HUES64 (cell line): ENCODE results near the gene SERF2.
A peak's percentile ranks its signal among the peaks of the same experiment; 100 is the strongest.
"Not testable (repeated sequence)": the region's sequence is repeated elsewhere in the genome, so short reads cannot be mapped to it uniquely, and the experiment has no call there.

Experiments used
- H3K27ac ChIP-seq: 2 replicates; pipeline ENCODE4 v1.7.0; 2013; ENCODE audit warnings: low read depth, low read length, inconsistent platforms
- H3K27me3 ChIP-seq: 2 replicates; pipeline ENCODE4 v1.6.1; 2013; ENCODE audit warnings: mild to moderate bottlenecking, low read length; ENCODE audit not compliant: insufficient read depth
- H3K36me3 ChIP-seq: 2 replicates; pipeline ENCODE4 v1.6.1; 2013; ENCODE audit warnings: mild to moderate bottlenecking, low read length; ENCODE audit not compliant: insufficient read depth
- H3K4me1 ChIP-seq: 2 replicates; pipeline ENCODE4 v1.6.1; 2013; ENCODE audit warnings: mild to moderate bottlenecking, low read length, moderate library complexity; ENCODE audit not compliant: insufficient read depth
- H3K4me3 ChIP-seq: 2 replicates; pipeline ENCODE4 v1.5.1; 2013; ENCODE audit warnings: mild to moderate bottlenecking, low read length, moderate library complexity
- H3K9ac ChIP-seq: 2 replicates; pipeline ENCODE4 v1.6.1; 2013; ENCODE audit warnings: mild to moderate bottlenecking, low read depth, low read length
- H3K9me3 ChIP-seq: 2 replicates; pipeline ENCODE4 v1.6.1; 2013; ENCODE audit warnings: low read depth, low read length; ENCODE audit not compliant: insufficient read depth
- WGBS: fragments of 150-250, 120-280 bp; methylation state at CpG from one replicate; pipeline ENCODE4 v1.1.7; 2013; ENCODE audit warnings: missing lambda C conversion rate; 5-methylcytosine and 5-hydroxymethylcytosine counted together

Gene SERF2

DNA sequence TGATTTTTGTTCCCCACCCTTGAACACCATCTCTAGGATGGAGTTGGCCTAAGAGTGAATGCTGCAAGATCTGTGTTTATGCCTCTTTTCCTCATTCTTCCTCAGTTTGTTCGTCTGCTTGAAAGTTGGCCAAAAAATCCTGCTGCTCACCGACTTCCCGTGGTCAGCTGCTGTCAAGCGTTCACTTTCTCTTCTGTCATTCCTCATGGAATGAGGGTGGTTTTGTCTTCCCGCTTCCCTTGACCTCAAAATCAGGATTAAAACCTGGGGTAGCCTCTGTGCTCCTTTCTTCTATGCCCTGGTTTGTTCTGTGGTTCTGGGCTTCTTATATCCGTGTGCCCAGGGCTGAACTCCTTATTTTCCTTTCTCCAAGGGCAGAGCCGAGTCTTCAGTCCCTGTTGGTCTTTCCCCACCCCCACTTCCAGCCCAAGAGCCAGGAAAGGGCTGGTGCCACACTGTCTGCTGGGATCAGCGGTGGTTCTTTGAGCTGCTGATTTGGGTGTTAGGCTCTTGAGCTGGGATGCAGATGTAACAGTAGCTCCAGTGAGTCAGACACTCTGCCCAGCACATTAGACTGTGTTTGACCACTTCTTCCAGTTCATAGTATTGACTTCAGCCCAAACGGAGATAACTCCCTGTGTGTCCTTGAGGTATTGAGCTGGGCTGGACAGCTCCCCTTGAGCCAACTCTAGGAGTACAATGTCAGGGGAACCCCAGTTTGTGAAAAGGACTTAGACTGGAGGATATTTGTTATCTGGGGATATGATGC, 2.3 kb downstream of the SERF2 start:
- peak overlapping the region; percentile 39; the same call in 1 of the 2 replicates for H3K27ac ChIP-seq
- 0 out of 2 replicates have a peak overlapping the region, but pooled peaks have one; percentile 9 for H3K4me3 ChIP-seq
- H3K36me3 ChIP-seq = peaks cover 52% of the 10 kb centered on the region
- H3K9ac ChIP-seq = no peak overlapping the region
- peaks cover 33% of the 10 kb centered on the region for H3K4me1 ChIP-seq
- H3K27me3 ChIP-seq = no peaks in the 10 kb centered on the region
- 94% methylated on average over 9 of the region's 9 CpGs for WGBS
- H3K9me3 ChIP-seq = no peaks in the 10 kb centered on the region

- WGBS = 90% methylated on average over 2 of the region's 2 CpGs
- peaks cover 40% of the 10 kb centered on the region for H3K4me1 ChIP-seq
- H3K27me3 ChIP-seq = no peaks in the 10 kb centered on the region
- H3K27ac ChIP-seq = peak overlapping the region; percentile 39; the same call in 1 of the 2 replicates
- H3K4me3 ChIP-seq = no peak overlapping the region
- no peaks in the 10 kb centered on the region for H3K9me3 ChIP-seq
- H3K9ac ChIP-seq = no peak overlapping the region
- peaks cover 59% of the 10 kb centered on the region for H3K36me3 ChIP-seq
Measured at GRCh38 chr15:43795197-43795596, 3.1 kb downstream of the SERF2 start.

GRCh38 chr15:43795997-43796396, 3.9 kb downstream of the SERF2 start:
- peaks cover 59% of the 10 kb centered on the region for H3K36me3 ChIP-seq
- H3K27ac ChIP-seq = peak overlapping the region; percentile 66; the same call in 1 of the 2 replicates
- H3K4me1 ChIP-seq = peaks cover 41% of the 10 kb centered on the region
- no peaks in the 10 kb centered on the region for H3K27me3 ChIP-seq
- no peak overlapping the region for H3K9ac ChIP-seq
- no peak overlapping the region for H3K4me3 ChIP-seq
- H3K9me3 ChIP-seq = no peaks in the 10 kb centered on the region

DNA sequence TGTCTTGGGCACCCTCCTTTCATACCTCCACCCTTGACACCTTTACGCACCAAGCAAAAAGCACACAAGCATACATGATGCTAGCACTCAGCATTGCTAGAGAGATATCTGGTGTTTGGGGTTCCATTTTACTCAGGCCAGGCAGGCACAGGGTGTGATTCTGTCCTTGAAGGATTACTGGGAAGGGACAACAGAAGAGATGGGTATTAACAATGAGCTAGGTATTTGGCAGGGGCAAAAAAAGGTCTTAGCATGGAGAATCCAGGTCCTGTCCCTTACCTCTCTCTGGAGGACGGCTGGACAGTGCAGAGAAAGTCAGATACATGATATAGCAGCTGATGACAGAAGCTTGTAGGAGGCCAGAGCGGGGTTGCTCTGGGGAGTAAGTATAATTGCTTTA, 4.4 kb downstream of the SERF2 start:
- H3K27me3 ChIP-seq = no peaks in the 10 kb centered on the region
- 95% methylated on average over 2 of the region's 3 CpGs for WGBS
- H3K27ac ChIP-seq = peak overlapping the region; percentile 66; the same call in 1 of the 2 replicates
- H3K36me3 ChIP-seq = peaks cover 63% of the 10 kb centered on the region
- H3K4me1 ChIP-seq = peaks cover 41% of the 10 kb centered on the region
- H3K9me3 ChIP-seq = no peaks in the 10 kb centered on the region
- no peak overlapping the region for H3K4me3 ChIP-seq
- H3K9ac ChIP-seq = no peak overlapping the region

DNA sequence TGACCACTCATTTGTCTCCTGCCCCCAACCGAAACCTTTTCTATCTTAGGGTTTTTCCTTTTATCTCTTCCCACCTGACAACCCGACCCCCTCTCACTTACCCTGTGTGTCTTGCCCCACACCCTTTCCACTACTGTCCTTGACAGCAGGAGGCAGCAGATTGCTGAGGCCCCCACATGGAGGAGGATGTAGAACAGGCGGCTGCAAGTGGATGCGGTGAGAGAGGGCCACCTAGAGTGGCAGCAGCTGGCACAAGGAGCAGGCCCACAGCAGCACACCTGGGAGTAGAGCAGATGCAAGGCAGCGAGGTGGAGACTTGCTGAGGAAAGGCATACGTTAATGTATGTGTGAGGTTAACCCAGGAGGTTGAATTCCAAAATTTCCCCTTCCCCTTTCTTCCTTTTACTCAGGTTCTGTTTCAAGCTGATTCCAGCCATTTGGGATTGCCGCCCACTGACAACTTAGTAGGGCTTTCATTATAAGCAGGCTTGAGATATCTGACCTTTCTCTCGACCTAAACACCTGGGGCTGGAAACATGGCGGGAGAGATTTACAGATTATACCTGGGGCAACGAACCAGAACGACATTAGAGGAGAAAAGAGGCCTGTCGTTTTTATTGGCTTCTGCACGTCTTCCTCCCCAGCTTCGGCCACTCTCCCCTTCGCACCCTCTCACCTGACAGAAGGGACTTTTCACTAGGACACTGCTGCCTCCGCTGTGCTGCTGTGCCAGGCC, 7.3 kb downstream of the SERF2 start:
- peak overlapping the region; percentile 64 for H3K27ac ChIP-seq
- peaks cover 29% of the 10 kb centered on the region for H3K4me1 ChIP-seq
- peaks cover 77% of the 10 kb centered on the region for H3K36me3 ChIP-seq

DNA sequence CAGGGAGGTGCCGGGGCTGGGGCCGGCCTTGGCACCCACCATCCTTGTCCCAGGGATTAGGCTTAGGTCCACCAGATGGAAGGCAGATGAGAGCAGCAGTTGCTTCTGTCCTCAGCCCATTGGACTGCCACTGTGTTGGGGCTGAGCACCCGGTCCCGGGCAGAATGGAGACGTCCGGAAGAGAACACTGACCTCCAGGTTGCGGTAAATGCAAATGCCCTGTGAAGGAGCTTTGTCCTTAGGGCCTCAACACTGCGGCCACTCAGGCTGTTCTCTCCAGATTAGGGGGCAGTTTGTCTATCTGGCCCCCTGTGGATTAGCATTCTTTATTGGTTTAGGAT, 7.8 kb downstream of the SERF2 start, which contains the start of gene SERINC4:
TSS of gene SERINC4 (minus strand) at position 276 of the 341 bp plus-strand sequence. CDS start at position 42, 234 bp downstream.
- Histone ChIP-seq H3K4me3 (peak within 1 kb of the TSS; percentile 86), H3K36me3 (peaks cover 77% of the 10 kb centered on the region), H3K9ac (peak within 1 kb of the TSS; percentile 77), H3K27ac (peak within 1 kb of the TSS; percentile 64), H3K27me3 (no peaks in the 10 kb centered on the region), H3K9me3 (no peaks in the 10 kb centered on the region), H3K4me1 (peaks cover 24% of the 10 kb centered on the region)
- 94% methylated on average over 8 of the region's 8 CpGs for WGBS

More for the DNA sequence above, 7.3 kb downstream of the SERF2 start:
- Histone ChIP-seq H3K9me3 (no peaks in the 10 kb centered on the region), H3K27me3 (no peaks in the 10 kb centered on the region), H3K9ac (no peak overlapping the region), H3K4me3 (no peak overlapping the region)
- 92% methylated on average over 16 of the region's 16 CpGs for WGBS

DNA sequence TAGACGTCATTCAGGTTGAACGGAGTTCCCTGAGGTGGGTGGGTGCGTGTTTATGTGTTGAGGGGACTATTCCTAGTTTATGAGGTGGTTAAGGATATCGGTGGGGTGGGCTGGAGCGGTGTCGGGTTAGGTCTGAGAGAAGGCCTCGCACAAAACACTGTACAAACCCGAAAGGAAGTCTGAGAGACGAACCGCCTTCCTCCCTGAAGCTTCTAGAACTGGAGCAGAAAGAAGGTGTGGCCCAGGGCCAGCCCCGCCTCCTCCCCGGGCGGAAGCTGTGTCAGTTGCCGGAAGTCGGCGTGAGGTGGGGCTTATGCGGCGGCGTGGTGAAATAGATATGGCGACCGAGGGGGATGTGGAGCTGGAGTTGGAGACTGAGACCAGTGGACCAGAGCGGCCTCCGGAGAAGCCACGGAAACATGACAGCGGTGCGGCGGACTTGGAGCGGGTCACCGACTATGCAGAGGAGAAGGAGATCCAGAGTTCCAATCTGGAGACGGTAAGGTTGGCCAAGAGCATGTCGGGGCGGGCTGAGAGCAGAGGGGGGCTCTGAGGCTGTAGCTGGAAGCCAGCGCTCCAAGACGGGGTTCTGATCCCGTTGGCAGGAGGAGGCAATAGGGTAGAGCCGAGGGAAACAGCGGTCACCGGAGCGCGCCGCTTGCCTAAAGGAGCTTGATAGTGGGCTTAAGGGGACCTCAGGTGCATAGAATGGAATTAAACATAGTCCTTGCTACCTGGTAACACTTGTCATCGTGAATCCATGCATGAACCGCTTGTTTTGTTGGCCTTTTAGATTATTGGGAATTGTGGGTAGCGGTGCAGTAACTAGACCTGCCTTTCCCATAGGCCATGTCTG, 8.4 kb downstream of the SERF2 start, which contains the start of gene HYPK:
TSS of gene HYPK (plus strand) at position 314 of the 856 bp plus-strand sequence. CDS start at position 338, 24 bp downstream.
- H3K27ac ChIP-seq = peak within 1 kb of the TSS; percentile 64

DNA sequence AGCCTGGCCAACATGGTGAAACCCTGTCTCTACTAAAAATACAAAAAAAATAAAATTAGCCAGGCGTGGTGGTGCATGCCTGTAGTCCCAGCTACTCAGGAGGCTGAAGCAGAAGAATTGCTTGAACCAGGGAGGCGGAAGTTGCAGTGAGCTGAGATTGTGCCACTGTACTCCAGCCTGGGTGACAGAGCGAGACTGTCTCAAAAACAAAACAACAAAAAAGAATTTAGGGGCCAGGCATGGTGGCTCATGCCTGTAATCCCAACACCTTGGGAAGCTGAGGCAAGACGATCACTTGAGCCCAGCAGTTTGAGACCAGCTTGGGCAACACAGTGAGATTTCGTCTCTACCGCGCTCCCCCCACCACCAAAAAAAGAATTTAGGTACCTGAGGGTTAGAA, 10.6 kb downstream of the SERF2 start:
- H3K4me1 ChIP-seq, H3K9me3 ChIP-seq, H3K4me3 ChIP-seq, H3K27ac ChIP-seq, H3K27me3 ChIP-seq, H3K9ac ChIP-seq: not testable (repeated sequence)
- WGBS = 94% methylated on average over 5 of the region's 7 CpGs
- H3K36me3 ChIP-seq = peaks cover 79% of the 10 kb centered on the region

More for the DNA sequence above, 8.4 kb downstream of the SERF2 start, which contains the start of gene HYPK:
- Histone ChIP-seq H3K4me1 (peaks cover 19% of the 10 kb centered on the region), H3K27me3 (no peaks in the 10 kb centered on the region), H3K9ac (peak within 1 kb of the TSS; percentile 77), H3K9me3 (no peaks in the 10 kb centered on the region), H3K4me3 (peak within 1 kb of the TSS; percentile 86), H3K36me3 (peaks cover 77% of the 10 kb centered on the region)
- 12% methylated on average over 44 of the region's 44 CpGs for WGBS

DNA sequence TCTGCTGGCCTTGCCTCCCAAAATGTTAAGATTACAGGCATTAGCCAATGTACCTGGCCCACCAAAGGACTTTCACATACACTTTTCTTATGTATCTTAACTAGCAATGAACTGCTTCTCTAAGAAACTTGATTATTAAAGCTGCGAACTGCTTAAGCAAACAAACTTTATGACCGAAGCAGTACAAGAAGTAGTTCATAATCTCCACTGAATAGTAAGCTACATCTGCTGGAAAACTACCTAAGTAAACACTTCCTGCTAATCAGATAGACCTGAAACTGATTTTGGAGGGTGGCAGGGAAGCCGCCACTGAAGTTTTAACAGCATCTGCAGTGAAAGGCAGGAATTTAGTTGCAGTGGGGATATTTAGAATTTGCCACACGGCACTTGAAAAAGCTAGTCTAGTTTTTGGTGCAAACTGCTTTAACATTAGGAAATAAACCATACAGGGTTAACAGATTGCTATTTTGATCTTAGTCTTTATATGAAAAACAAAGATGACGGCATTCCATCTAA, 16.4 kb downstream of the SERF2 start:
- H3K9ac ChIP-seq = no peak overlapping the region
- H3K27me3 ChIP-seq = no peaks in the 10 kb centered on the region
- peaks cover 92% of the 10 kb centered on the region for H3K36me3 ChIP-seq
- 96% methylated on average over 5 of the region's 5 CpGs for WGBS
- H3K27ac ChIP-seq = no peak overlapping the region
- H3K9me3 ChIP-seq = no peaks in the 10 kb centered on the region
- H3K4me3 ChIP-seq = no peak overlapping the region
- H3K4me1 ChIP-seq = no peaks in the 10 kb centered on the region

DNA sequence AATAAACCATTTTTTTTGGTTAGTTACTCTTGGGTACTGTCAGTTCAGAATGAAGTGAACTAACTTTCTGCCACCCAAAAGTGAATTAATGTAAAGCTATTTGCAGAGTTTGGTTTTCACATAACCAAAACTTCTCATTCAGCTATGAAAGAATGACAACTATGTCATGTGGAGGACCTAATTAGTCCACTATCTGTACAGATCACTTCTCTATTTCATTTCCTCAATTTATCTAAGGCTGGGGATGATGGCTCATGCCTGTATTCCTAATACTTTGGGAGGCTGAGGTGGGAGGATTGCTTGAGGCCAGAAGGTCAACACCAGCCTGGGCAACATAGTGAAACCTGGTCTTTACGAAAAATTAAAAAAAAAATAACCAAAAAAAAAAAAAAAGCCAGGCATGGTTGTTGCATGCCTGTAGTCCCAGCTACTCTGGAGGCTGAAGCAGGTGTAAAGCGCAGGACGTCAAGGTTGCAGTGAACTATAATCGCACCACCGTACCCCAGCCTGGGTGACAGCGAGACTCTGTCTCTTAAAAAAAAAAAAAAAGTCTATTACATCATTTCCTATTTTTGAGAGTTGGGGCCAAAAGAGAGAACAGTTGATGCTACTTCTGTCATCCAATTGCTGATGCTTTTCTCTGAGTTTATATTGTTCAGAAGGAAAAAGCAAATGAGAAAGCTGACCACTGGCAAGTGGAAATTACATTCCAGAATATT, 17.0 kb downstream of the SERF2 start:
- H3K9ac ChIP-seq = no peak overlapping the region
- H3K36me3 ChIP-seq = peaks cover 93% of the 10 kb centered on the region

More for the DNA sequence above, 17.0 kb downstream of the SERF2 start:
- H3K4me3 ChIP-seq = no peak overlapping the region
- 98% methylated on average over 5 of the region's 6 CpGs for WGBS
- no peaks in the 10 kb centered on the region for H3K4me1 ChIP-seq
- H3K27me3 ChIP-seq = no peaks in the 10 kb centered on the region
- H3K27ac ChIP-seq = no peak overlapping the region
- no peaks in the 10 kb centered on the region for H3K9me3 ChIP-seq
